Lung (tissue), 12 donors: ENCODE data around the gene GOLGA1. TPM values are rescaled to one million over a fixed set of nuclear protein-coding genes. Genes with fewer than 3 reads are reported as not detected.

Source experiments
- ATAC-seq: fragments of 200-7000 bp; cut with Tn5 transposase; one replicate; pipeline ENCODE4 v1.9.1; 2020; ENCODE audit warnings: moderate number of reproducible peaks; ENCODE audit not compliant: insufficient read depth, low FRiP score
- DNase-seq, 3 donors: peaks; one replicate each; pipeline ENCODE4 v3.0.0-alpha.2; 2013 to 2017
- H3K27ac ChIP-seq, 2 donors: one replicate each; pipeline ENCODE4 v1.5.1; 2013; ENCODE audit warnings: mild to moderate bottlenecking in 2 of 2, moderate library complexity in 2 of 2, control low read depth in 1 of 2, inconsistent platforms in 1 of 2, low read depth in 1 of 2, low read length in 1 of 2
- H3K27me3 ChIP-seq, 3 donors: one replicate each; pipeline ENCODE4 v1.5.1; 2013; ENCODE audit warnings: low read length in 2 of 3; ENCODE audit not compliant: control insufficient read depth in 3 of 3, insufficient read depth in 3 of 3
- H3K36me3 ChIP-seq, 4 donors: one replicate each; pipeline ENCODE4 v1.5.1; 2013; ENCODE audit warnings: low read length in 4 of 4, mild to moderate bottlenecking in 1 of 4, moderate library complexity in 1 of 4; ENCODE audit not compliant: control insufficient read depth in 4 of 4, insufficient read depth in 4 of 4
- H3K4me1 ChIP-seq, 5 donors: one replicate each; pipeline ENCODE4 v1.5.1; 2013; ENCODE audit warnings: low read length in 5 of 5, mild to moderate bottlenecking in 2 of 5, moderate library complexity in 1 of 5; ENCODE audit not compliant: control insufficient read depth in 5 of 5, insufficient read depth in 5 of 5
- H3K4me3 ChIP-seq: one replicate; pipeline ENCODE4 v1.5.1; 2013; ENCODE audit warnings: mild to moderate bottlenecking, control low read depth, moderate library complexity
- H3K9ac ChIP-seq, 2 donors: one replicate each; pipeline ENCODE4 v1.5.1; 2013; ENCODE audit warnings: low read length in 2 of 2, control low read depth in 1 of 2; ENCODE audit not compliant: insufficient read depth in 1 of 2
- H3K9me3 ChIP-seq, 4 donors: one replicate each; pipeline ENCODE4 v1.5.1; 2013; ENCODE audit warnings: low read length in 3 of 4, mild to moderate bottlenecking in 1 of 4, moderate library complexity in 1 of 4; ENCODE audit not compliant: control insufficient read depth in 4 of 4, insufficient read depth in 3 of 4
- CTCF ChIP-seq: IDR thresholded peaks from 2 replicates; pipeline ENCODE4 v1.5.1; 2012; ENCODE audit warnings: mild to moderate bottlenecking; ENCODE audit errors: control extremely low read depth, extremely low read depth
- WGBS, 2 donors: extraction: QIAGEN DNeasy Blood & Tissue Kit; methylation state at CpG; one replicate each; pipeline ENCODE4 v1.1.7; 2013; 5-methylcytosine and 5-hydroxymethylcytosine counted together
- polyA plus RNA-seq, 2 donors: library from polyadenylated mRNA; stranded (reverse); fragments of 200-250 nt; gene quantifications; one replicate each; pipeline ENCODE4 v1.2.1, GENCODE V29; 2013
- total RNA-seq, 2 donors: library from RNA; depleted of rRNA in 1 of 2; stranded (reverse); fragments of >200 nt in 1 of 2; gene quantifications; one replicate each; pipeline ENCODE4 v1.2.1, GENCODE V29; 2014 to 2021
- donor health status: control.
- donor health status: control.
- donor health status: Bipolar disorder and iron deficiency.
- donor health status: healthy.
- donor health status: DM: yes; HTN: yes; CAD: no.

Gene GOLGA1
- total and polyA plus RNA-seq, 4 donors: 6.2 to 20.4 (median 12.3) TPM

DNA sequence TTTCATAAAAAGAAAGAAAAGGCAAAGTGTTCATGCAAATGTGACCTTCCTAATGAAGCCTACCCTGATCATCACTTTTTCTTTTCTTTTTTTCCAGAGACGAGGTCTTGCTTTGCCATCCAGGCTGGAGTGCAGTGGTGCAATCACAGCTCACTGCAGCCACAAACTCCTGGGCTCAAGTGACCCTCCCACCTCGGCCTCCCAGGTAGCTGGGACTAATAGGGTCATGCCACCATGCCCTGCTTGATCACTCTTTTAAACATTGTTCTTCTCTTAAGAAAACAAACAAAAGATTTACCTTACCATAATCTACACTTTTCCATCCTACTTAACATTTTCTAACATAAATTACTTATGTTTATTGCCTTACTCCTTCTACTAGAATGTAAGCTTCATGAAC is 8.5 kb upstream of the GOLGA1 start:
- TF ChIP-seq CTCF: no peak
- ATAC-seq (no peak), DNase-seq (no peak)
- H3K27me3 ChIP-seq: no peaks in the 10 kb centered on the region
- H3K9me3 ChIP-seq: no peaks in the 10 kb centered on the region
- H3K9ac ChIP-seq: no peak overlapping the region
- 72 to 82% methylated on average over 2 of the region's 2 CpGs for WGBS, 2 donors
- H3K27ac ChIP-seq: no peak overlapping the region
- H3K4me1 ChIP-seq: no peaks in the 10 kb centered on the region
- H3K4me3 ChIP-seq: no peak overlapping the region
- no peaks in the 10 kb centered on the region for H3K36me3 ChIP-seq

DNA sequence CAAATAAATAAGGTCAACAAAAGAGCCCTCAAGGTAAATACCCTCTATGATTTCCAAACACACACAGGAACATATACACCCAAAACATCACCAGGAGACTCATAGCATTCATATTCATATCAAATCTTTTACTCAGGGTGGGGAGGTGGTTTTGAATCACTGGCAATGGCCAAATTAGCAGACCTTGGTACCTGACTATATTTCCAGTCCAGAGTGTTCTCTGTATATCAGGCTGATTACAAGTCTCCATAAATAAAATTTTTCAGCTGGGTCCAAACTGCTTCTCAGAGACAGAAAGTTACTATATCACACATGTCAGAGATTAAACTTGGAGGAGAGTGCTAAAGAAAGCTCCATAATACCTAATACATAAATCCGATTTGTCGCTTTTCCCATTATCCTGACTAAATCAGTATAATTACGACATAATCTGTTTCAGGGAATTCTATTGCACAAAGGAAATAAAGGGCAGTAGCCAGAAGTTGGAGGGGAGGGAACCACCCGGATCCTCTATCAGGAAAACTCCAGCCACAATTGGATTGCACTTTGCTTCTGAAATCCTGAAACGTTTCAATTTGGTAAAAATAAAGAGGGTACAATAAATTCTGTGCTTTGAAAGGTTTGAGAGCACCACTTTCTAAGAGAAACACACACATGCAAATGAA is 7.0 kb upstream of the GOLGA1 start:
- no peaks in the 10 kb centered on the region for H3K4me1 ChIP-seq
- H3K27ac ChIP-seq: no peak overlapping the region
- TF ChIP-seq CTCF: no peak
- no peaks in the 10 kb centered on the region for H3K27me3 ChIP-seq
- H3K9me3 ChIP-seq: no peaks in the 10 kb centered on the region
- H3K4me3 ChIP-seq: no peak overlapping the region
- no peak for ATAC-seq
- DNase-seq: no peak
- H3K9ac ChIP-seq: no peak overlapping the region
- WGBS, 2 donors: 80 to 82% methylated on average over 5 of the region's 5 CpGs
- no peaks in the 10 kb centered on the region for H3K36me3 ChIP-seq

- Histone ChIP-seq H3K27ac (no peak overlapping the region), H3K4me1 (peaks cover 0 to 8% (median 3%) of the 10 kb centered on the region in 5 donors), H3K4me3 (no peak overlapping the region), H3K9me3 (no peaks in the 10 kb centered on the region), H3K9ac (no peak overlapping the region), H3K36me3 (peaks cover 0 to 4% (median 0%) of the 10 kb centered on the region in 4 donors), H3K27me3 (no peaks in the 10 kb centered on the region)
- WGBS, 2 donors: 92 to 95% methylated on average over 1 of the region's 1 CpG
- ATAC-seq (no peak), DNase-seq (no peak)
- no peak for TF ChIP-seq CTCF
These were observed 5.3 kb upstream of the GOLGA1 start for GRCh38 chr9:124946167-124946566.
